ENCODE measurements around the gene NAALADL1.

The NAALADL1 gene

GRCh38 chr11:65078786-65079342, 20.5 kb upstream of the NAALADL1 start:
- DNase-seq: no peak

DNA sequence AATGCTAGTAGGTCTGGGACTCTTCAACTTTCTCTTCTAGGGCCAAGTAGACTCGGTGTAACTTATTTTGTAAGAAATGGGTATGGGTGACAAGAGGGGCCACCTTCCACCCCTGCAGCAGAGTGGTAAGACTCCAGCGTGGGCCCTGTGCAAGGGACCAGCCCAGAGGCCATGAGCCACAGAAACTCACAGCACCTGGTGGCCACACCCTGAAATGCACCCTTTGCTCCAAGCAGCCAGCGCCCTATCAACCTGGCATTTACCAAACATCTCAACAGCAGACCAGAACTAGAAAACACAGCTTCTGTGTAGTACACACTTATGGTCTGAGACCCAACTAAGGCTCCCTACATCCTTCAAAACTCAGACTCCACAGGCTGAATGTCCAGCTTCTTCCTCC, 19.8 kb upstream of the NAALADL1 start:
- no peak for DNase-seq

DNA sequence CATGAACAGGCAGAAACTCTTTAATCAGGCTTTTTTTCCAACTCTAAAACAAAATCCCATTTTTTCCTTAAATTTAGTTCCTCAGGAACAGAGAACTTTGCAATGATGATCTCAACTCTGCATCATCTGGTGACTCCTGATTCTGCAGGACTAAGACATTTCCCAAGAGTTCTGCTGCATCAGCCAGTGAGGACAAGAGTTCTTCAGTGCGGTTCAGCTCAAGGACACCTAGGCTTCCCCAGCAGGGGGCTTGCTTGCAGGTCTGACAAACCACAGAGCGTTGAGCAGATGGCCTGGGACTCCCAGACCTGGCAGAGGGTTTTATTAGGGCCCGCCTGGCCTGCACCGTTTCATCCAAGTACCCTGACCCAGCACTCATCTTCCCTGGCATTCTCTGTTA, 19.1 kb upstream of the NAALADL1 start:
- no peak for DNase-seq

DNA sequence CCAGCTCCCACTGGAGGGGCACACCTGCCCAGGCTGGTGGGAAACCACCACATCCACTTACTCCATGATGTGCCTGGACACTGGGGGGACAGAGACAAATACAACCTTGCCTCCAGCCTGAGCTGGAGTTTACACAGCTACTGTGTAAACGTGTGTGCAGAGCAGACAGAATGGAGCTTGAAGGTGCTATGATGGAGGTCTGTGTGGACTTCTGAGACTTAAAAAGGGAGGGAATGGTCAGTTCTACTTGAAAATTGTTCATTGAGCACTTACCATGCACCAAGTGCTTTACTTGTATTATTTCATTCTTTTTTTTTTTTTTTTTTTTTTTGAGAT, 14.2 kb upstream of the NAALADL1 start:
- DNase-seq: no peak

DNA sequence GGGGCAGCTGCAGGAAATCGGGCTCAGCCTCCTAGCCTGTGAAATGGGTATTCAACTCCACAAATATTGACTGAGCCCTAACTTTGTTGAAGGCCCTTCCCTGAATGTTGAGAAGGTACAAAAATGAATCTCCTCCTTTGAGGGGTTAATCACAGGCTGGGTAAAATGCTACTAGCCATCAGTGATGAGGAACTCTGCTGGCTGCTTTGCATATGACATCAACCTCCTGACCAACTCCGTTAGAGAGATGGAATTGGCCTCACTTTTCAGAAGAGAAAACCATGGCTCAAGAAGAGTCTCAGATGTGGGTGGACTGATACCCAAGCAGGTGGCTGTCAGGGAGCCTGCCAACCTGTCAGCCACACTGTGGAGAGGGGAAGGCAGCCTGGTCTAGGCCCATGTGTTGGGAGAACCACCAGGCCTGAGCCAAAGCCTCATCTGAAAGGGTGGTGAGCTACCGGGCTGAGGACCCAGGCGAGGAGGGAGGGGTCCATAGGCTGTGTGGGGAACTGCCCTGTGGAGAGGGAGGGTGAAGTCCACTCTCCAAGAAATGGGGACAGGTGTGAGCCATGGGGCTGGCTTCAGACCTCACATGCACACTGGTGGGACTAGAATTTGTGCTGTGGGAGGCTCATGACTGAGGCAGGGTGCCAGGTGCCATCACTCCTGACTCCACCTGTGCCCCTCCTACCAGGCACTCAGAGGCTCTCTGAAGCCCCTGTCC, 13.7 kb upstream of the NAALADL1 start:
- no peak for DNase-seq

DNA sequence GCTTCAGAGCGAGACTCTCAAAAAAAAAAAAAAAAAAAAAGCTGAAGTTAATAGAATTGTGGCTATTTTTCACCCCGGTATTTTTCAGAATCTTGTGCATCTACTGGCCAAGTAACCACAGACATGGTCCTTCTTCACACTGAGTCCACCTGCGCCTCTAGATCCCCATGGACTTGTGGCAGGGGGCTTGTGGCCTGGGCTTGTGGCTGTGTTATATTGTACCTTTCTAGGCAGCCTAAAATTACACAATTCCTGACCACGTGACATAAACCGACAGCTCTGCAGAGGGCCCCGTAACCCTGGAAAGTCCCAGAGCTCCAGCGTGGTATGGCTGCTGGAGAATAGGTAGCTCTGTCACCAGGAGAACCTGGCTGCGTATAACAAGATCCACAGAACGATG, 10.9 kb upstream of the NAALADL1 start:
- no peak for DNase-seq

DNA sequence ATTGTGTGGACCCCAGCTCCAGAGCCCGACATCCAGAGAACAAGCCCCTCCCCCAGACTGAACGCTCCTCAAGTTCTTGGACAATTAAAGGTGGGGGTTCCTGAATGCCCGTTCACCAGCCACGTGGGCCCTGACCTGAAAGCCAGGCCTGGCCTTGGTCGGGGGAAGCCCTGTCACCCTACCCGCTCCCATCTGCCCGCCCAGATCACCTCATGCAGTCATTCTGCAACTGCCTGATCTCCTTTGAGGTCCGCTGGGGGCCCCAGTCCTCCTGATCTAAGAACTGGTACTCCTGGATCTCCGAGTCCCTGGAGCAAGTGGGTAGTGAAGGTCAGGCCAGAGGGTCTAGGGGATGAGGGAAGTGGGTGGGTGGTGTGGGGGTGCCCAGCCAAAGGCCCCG, 9.1 kb upstream of the NAALADL1 start:
- DNase-seq: no peak

DNA sequence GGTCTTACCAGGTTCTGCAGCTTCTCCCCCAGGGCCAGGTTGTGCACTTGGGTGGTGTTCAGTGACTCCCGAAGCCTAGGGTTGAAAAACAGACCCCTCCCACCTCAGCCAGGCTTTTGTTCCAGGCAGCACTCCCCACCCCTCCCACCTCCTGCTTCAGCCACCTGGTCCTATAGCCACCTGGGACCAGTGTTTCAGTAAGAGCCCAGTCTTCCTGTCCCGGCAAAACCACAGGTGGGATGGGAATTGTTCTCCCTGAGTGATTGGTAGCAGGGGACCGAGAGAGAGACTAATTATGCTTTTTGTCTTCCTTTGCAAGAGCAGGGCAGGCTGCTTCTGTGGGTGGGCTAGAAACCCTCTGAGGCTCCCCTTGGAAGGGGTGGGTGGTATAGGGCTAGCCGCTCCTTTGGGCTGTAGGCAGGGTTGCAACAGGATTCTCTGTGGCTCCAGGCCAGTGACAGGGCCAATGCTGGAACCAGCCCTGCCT, 8.5 kb upstream of the NAALADL1 start:
- DNase-seq: no peak

- DNase-seq: no peak
Measured at GRCh38 chr11:65066315-65066714, 8.0 kb upstream of the NAALADL1 start.

DNA sequence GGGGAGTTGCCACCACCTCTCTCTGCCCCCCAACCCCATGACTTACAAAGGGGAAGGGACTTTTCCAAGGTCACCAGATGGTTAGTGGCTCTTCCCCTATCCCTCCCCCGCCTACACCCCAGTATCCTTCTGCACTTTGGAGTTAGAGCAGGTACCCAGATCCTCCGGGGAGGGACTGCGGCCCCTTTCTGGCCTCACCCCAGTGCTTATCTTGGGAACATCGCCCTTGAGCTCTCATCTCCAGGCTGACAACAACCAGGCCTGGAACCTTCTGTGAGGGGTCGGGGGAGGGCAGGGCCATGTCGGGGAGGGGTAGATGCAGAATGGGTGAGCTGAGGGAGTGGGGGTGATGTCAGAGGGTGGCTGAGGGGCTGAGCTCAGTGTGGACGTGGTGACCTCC, 7.5 kb upstream of the NAALADL1 start:
- no peak for DNase-seq

GRCh38 chr11:65064847-65065240, 6.5 kb upstream of the NAALADL1 start:
- DNase-seq: no peak

- no peak for DNase-seq
Measured at GRCh38 chr11:65063532-65063931, 5.2 kb upstream of the NAALADL1 start.

DNA sequence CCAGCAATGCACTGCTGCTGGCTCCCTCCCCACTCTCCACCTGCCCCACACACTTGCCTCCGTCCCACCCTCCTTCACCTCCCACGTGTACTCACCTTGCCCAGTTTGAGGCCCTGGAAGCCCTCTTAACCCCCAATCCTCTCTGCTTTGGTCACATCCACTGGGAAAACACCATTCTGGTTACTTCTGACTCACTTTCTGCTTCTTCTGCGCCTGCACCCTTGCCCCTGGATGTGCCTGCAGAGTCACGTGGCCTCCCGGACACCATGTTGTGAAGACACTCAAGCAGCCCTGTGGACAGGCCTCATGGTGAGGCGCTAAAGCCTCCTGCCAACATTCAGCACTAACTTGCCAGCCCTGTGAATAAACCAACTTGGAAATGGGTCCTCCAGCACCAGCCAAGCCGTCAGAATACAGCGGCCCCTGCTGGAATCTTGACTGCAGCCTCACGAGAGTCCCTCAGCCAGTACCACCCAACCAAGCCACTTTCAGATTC, 2.6 kb upstream of the NAALADL1 start:
- no peak for DNase-seq

GRCh38 chr11:65059959-65060824, 1.8 kb upstream of the NAALADL1 start:
- DNase-seq: no peak

GRCh38 chr11:65059523-65059922, 1.2 kb upstream of the NAALADL1 start:
- DNase-seq: no peak

- DNase-seq: no peak
Measured at GRCh38 chr11:65058012-65058411, 341 bp downstream of the NAALADL1 start.

GRCh38 chr11:65057526-65057925, 827 bp downstream of the NAALADL1 start:
- DNase-seq: no peak

DNA sequence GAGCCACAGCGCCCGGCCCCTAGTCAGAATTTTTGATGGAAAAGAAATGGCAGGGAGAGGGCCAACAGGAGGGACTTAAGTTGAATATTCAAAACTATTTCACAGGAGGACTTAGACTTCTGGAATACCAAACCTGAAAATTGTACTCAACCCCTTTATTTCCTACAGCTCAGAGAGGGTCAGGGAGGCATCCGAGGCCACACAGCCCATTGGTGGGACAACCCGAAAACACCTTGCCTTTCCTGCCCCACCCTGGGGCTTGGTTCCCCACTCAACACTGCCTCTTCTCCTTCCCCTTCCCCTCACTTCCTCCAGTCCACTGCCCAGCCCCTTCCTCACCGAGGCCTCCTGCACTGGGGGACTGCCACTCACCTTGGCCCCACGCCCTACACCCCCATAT, 1.4 kb downstream of the NAALADL1 start:
- no peak for DNase-seq

DNA sequence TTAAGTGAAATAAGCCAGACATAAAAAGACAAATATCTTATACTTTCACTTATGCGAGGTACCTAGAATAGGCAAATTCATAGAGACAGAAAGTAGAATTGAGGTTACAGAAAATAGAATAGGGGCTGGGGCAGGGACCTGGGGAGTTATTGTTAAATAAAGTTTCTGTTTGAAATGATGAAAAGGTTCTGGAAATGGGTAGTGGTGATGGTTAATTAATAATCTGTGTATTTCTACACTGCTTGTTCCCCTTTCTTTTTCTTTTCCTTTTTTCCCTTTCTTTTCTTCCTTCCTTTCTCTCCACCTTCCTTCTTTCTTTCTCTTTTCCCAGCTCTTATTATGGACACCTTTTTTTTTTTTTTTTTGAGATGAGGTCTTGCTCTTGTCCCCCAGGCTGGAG, 2.8 kb downstream of the NAALADL1 start:
- DNase-seq: no peak

GRCh38 chr11:65053827-65054508, 4.4 kb downstream of the NAALADL1 start:
- no peak for DNase-seq

DNA sequence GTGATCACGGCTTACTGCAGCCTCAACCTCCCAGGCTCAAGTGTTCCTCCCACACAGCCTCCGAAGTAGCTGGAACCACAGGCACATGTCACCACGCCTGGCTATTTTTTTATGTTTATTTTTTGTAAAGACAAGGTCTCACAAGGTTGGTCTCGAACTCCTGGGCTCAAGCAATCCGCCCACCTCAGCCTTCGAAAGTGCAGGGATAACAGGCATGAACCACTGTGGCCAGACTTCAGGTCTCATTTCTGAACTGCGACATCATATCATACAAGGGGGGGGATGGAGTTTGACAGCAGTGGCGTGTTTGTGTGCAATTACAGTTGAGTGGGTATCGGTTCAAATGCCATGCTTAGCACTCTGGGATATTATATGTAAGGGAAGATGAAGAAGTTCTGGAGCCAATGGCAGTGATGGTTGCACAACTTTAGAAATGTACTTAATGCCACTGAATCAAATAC, 6.9 kb downstream of the NAALADL1 start:
- no peak for DNase-seq

DNA sequence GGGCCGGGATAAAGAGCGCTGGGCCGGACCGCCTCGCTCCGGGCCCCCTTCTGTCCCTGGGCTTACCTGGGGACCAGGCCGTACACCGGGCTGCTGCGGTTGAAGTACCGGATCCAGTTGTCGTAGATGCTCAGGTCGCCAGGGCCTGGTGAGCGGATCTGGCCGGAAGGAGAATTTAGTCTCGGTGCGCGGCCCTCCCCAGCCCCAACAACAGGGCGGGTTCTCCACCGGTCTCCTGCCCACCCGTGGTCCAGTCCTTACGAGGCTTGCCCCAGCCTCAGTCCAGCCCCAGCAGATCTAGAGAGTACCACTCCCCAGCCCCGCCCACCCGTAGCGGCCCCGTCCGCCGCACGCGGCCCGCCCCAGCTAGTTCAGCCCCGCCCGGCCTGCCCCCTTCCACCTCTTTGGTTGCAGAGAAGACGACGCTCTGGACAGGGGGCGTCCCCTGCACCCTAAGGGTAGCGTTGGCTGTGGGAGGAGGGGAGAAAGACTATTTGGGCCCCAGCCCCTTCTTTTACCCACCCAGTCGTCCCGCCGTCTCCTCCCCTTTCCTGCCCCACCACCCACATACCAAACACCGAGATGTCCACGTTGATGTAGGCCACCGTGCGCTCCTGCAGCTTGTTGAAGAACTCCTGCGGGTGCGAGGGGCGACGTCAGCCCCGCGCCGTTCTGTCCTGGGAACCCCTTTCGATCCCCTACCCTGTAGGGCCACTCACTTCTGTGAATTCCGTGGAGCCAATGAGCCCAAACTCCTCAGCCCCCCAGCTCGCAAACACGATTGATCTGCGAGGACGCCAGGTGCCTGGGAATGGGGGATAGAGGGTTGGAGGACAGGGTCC, 10.6 kb downstream of the NAALADL1 start:
- DNase-seq: no peak
